GM15510 (cell line): Measurements from ENCODE around the gene NCDN.
A peak's percentile ranks its signal among the peaks of the same experiment; 100 is the strongest.

Source experiments
- POLR2A ChIP-seq: IDR thresholded peaks from 3 replicates; pipeline ENCODE4 v1.6.1; 2011; ENCODE audit warnings: borderline replicate concordance; ENCODE audit not compliant: insufficient read length; ENCODE audit errors: extremely low read depth

Gene NCDN

GRCh38 chr1:35571263-35571662 lies 13.7 kb downstream of the NCDN start:
- TF ChIP-seq POLR2A: no peak

GRCh38 chr1:35572296-35572695 lies 14.7 kb downstream of the NCDN start:
- no peak for TF ChIP-seq POLR2A

DNA sequence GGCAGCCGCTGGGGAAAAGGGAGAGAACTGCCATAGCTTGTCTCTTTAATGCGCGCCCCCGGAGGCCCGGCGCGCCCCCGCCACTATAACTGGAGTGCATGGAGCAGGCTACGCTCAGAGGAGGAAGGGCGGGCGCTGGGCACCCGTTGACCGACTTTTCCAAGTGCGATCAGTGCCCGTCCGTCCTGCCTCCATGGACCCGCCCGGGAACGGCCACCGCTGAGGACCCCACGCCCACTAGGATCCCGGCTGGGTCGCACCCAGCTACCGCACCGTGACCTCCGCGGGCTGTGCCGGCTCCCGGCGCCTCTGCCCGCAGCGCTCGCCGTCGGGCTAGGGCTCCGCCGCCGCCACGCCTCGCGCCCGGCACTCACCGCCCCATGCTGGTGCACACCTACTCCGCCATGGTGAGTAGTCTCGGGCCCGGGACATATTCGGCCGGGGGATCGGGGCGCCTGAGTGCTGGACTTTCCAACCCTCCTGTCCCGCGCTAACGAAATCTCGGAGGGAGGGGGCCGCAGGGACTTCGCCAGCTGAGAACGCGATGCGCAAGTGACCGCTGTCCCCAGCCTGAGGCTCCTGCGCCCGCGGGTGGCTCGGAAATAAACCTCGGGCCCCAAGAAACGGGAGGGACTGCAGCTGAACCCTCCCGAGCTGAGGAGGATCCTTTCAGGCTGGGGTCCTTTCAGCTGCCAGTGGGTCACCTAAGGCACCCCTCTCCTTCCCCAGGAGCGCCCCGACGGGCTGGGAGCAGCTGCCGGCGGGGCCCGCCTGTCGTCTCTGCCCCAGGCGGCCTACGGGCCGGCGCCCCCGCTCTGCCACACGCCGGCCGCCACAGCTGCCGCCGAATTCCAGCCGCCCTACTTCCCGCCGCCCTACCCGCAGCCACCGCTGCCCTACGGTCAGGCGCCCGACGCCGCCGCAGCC lies 15.9 kb downstream of the NCDN start, which contains the start of gene TFAP2E:
Gene TFAP2E, plus strand, starts transcription at position 117 of the 927 bp plus-strand sequence. Its CDS starts 264 bp downstream, at position 381.
- TF ChIP-seq POLR2A: no peak

DNA sequence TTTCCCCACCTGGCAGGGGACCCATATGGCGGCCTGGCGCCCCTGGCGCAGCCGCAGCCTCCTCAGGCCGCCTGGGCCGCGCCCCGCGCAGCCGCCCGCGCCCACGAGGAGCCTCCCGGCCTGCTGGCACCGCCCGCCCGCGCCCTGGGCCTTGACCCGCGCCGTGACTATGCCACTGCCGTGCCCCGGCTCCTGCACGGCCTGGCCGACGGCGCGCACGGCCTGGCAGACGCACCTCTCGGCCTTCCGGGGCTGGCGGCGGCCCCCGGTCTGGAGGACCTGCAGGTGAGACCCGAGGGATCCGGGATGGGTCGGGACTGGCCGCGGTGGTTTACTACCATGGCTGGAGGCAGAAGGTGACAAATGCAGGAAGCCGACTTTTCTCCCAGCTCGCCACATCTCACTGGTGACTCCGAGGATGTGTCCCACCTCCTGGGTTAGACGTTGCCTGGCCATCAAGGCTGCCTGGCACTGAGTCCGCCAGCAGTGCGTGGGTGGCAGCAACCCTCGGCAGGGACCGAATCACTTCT lies 16.6 kb downstream of the NCDN start:
- no peak for TF ChIP-seq POLR2A

- TF ChIP-seq POLR2A: no peak
Observed at GRCh38 chr1:35574655-35575415, 17.2 kb downstream of the NCDN start.

- no peak for TF ChIP-seq POLR2A
Observed at GRCh38 chr1:35575416-35575958, 17.9 kb downstream of the NCDN start.

DNA sequence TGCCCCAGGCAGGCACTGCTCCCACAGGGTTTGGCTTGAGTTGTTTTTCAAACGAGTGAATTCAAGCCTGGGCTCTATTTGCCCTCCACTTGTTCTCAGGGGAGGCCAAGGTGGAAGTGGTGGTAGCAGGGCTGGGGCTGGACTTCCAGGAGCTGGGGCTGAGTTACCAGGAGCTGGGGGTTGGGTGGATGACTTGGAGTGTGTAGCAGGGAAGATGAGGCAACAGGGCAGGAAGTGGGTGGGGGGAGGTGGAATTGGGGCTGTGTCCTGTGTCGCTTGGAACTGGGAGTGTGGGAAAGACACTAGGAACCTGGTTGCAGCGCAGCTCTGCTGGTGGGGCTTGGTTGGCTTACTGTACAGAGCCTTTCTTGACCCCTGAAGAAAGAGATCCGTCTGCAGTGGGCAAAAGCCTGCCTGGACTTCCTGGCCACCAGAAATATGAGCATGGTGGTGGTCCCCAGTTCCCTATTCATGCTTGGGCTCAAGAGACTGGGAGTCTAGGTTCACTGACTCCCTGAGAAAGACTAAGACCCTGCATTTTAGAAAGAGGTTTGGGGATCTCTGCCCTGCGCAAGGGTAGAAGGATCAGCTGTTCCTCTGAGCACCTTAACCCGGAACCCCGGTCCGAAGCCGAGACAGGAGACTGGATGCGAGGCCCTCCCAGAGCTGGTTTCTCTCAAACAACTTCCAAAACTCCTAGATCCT lies 18.6 kb downstream of the NCDN start:
- TF ChIP-seq POLR2A: no peak

DNA sequence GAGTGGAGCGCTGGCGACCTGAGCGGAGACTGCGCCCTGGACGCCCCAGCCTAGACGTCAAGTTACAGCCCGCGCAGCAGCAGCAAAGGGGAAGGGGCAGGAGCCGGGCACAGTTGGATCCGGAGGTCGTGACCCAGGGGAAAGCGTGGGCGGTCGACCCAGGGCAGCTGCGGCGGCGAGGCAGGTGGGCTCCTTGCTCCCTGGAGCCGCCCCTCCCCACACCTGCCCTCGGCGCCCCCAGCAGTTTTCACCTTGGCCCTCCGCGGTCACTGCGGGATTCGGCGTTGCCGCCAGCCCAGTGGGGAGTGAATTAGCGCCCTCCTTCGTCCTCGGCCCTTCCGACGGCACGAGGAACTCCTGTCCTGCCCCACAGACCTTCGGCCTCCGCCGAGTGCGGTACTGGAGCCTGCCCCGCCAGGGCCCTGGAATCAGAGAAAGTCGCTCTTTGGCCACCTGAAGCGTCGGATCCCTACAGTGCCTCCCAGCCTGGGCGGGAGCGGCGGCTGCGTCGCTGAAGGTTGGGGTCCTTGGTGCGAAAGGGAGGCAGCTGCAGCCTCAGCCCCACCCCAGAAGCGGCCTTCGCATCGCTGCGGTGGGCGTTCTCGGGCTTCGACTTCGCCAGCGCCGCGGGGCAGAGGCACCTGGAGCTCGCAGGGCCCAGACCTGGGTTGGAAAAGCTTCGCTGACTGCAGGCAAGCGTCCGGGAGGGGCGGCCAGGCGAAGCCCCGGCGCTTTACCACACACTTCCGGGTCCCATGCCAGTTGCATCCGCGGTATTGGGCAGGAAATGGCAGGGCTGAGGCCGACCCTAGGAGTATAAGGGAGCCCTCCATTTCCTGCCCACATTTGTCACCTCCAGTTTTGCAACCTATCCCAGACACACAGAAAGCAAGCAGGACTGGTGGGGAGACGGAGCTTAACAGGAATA lies 19.7 kb downstream of the NCDN start:
- peak; percentile 37 for TF ChIP-seq POLR2A

DNA sequence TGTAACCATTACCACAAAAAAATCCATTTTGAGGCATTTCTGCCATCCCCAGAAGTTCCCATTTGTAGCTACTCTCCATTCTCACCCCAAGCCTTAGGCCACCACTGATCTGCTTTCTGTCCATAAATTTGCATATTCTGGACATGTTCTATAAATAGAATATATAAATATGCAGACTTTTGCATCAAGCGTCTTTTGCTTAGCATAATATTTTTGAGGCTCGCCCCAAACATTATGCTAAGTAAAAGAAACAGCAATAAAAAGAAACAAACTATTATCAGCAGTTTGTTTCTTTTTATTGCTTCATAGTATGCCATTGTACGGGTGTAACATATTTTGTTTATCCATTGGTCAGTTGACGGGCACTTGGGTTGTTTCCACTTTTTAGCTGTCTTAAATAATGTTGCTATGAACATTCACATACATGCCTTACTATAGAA lies 23.4 kb downstream of the NCDN start:
- TF ChIP-seq POLR2A: no peak

DNA sequence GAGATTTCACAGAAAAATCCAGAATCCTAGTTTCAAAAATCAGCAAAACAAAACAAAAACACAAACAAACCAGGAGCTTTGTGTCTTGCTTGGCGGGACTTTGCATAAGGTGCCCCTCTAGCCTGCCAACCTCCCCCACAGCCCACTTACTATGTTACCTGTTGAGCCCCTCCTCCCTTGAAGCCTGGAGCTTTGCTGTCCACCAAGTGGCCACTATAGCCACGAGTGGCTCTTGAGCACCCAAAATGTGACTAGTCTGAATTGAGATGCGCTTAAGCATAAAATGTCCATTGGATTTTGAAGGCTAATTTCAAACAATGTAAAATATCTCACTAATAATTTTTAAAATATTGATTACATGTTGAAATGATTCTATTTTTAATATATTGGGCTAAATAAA lies 27.7 kb downstream of the NCDN start:
- TF ChIP-seq POLR2A: no peak

DNA sequence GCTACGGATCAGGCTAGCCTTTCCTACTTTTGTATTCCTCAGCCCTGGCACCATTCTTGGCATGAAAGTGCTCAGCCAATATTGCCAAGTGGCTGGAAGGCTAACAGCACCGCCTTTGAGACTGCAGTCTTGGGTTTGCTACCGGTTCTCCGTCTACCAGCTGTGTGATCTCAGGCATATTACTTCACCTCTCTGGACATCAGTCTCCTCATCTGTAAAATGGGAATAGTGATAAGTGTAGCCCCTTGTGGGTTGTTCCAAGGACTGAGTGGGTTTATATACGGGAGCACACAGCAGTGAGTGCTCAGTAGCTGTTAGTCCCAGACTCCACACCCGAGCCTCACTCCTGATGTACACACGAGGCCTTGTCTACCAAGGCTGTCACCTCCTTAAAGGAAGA lies 29.2 kb downstream of the NCDN start:
- TF ChIP-seq POLR2A: no peak

- no peak for TF ChIP-seq POLR2A
Observed at GRCh38 chr1:35587736-35588135, 30.1 kb downstream of the NCDN start.

DNA sequence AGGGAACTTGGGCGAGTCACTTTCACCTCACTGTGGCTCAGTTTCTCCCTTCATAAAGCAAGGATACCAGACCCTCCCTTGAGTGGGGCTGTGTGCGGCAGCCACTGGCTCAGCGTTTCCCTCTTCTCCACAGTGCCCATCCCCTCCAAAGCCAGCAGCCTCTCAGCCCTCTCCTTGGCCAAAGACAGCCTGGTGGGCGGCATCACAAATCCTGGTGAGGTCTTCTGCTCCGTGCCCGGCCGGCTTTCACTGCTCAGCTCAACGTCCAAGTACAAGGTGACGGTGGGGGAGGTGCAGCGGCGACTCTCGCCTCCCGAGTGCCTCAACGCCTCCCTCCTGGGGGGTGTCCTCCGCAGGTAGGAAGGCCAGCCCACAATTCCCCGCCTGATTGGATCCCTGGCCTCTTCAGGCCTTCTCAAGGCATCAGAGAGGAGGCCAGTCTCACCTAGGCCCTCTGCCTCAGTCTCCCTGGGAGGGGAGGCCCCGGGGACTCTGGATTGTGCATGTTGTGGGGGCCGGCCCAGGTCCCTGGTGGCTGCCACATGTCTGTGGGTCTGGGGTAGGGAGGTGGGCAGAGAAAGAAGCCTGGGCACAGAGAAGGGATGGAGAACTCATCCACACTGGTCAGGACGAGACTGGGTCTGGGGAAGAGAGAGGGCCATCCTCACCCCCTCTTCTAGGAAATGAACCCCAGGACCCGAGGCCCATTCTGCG lies 30.8 kb downstream of the NCDN start:
- TF ChIP-seq POLR2A: no peak
